HG02943 (cell line): ENCODE data around the gene RUNX3.

Experiments
- ATAC-seq: cut with Tn5 transposase; IDR thresholded peaks from one replicate; pipeline ENCODE4 v1.9.1; 2021; ENCODE audit warnings: mild to moderate bottlenecking, low read depth, moderate library complexity; ENCODE audit not compliant: unreplicated experiment

The RUNX3 gene

GRCh38 chr1:24948079-24948827 lies 18.2 kb upstream of the RUNX3 start:
- no peak for ATAC-seq

- peak; percentile 72 for ATAC-seq
Observed at GRCh38 chr1:24946861-24947658, 17.0 kb upstream of the RUNX3 start.

- ATAC-seq: no peak
Observed at GRCh38 chr1:24945354-24946326, 15.6 kb upstream of the RUNX3 start.

GRCh38 chr1:24944318-24944717 lies 14.2 kb upstream of the RUNX3 start:
- no peak for ATAC-seq

GRCh38 chr1:24942789-24943188 lies 12.7 kb upstream of the RUNX3 start:
- no peak for ATAC-seq

- no peak for ATAC-seq
Observed at GRCh38 chr1:24941564-24941963, 11.5 kb upstream of the RUNX3 start.

GRCh38 chr1:24940231-24940630 lies 10.2 kb upstream of the RUNX3 start:
- no peak for ATAC-seq

- no peak for ATAC-seq
Observed at GRCh38 chr1:24939675-24940193, 9.7 kb upstream of the RUNX3 start.

- no peak for ATAC-seq
Observed at GRCh38 chr1:24939040-24939674, 9.1 kb upstream of the RUNX3 start.

GRCh38 chr1:24938276-24938675 lies 8.2 kb upstream of the RUNX3 start:
- ATAC-seq: no peak

- no peak for ATAC-seq
Observed at GRCh38 chr1:24936684-24937083, 6.6 kb upstream of the RUNX3 start.

GRCh38 chr1:24935615-24936484 lies 5.8 kb upstream of the RUNX3 start:
- no peak for ATAC-seq

GRCh38 chr1:24935196-24935526 lies 5.1 kb upstream of the RUNX3 start:
- no peak for ATAC-seq

- ATAC-seq: no peak
Observed at GRCh38 chr1:24934310-24935195, 4.5 kb upstream of the RUNX3 start.

GRCh38 chr1:24933468-24933867 lies 3.4 kb upstream of the RUNX3 start:
- ATAC-seq: no peak

GRCh38 chr1:24932725-24933294 lies 2.7 kb upstream of the RUNX3 start:
- no peak for ATAC-seq

- no peak for ATAC-seq
Observed at GRCh38 chr1:24932284-24932683, 2.2 kb upstream of the RUNX3 start.
